CD8-positive, alpha-beta memory T cell (primary cell): ENCODE data around the gene TEX28. TPM values are rescaled to one million over a fixed set of nuclear protein-coding genes. Genes with fewer than 3 reads are reported as not detected.

Experiments used
- CTCF ChIA-PET: fragments of 350-600 bp; sonication (Branson Sonifier 250); formaldehyde crosslinking; loops from one replicate; lab custom pipeline; 2021; ENCODE audit warnings: antibody characterized with exemption; lab: Charles Lee
- POLR2A ChIA-PET: fragments of 350-600 bp; sonication (Branson Sonifier 250); formaldehyde crosslinking; loops from one replicate; lab custom pipeline; 2021; ENCODE audit warnings: antibody characterized with exemption; lab: Charles Lee
- DNase-seq, 5 donors: peaks; one replicate each; pipeline versions ENCODE4 v3.0.0 to v3.0.0-alpha.2; 2020 to 2022; ENCODE audit warnings: mixed read lengths in 1 of 5
- H3K27ac ChIP-seq: one replicate; pipeline ENCODE4 v1.7.0; 2013; ENCODE audit warnings: low read depth, mild to moderate bottlenecking, low read length, moderate library complexity
- H3K27me3 ChIP-seq: 2 replicates; pipeline ENCODE4 v1.7.0; 2013; ENCODE audit warnings: low read length, mild to moderate bottlenecking; ENCODE audit not compliant: insufficient read depth, poor library complexity, severe bottlenecking
- H3K36me3 ChIP-seq: 2 replicates; pipeline ENCODE4 v1.7.0; 2013; ENCODE audit warnings: mild to moderate bottlenecking, low read length, moderate library complexity; ENCODE audit not compliant: insufficient read depth
- H3K4me1 ChIP-seq: 2 replicates; pipeline ENCODE4 v1.7.0; 2013; ENCODE audit warnings: mild to moderate bottlenecking, low read length, moderate library complexity; ENCODE audit not compliant: insufficient read depth
- H3K4me3 ChIP-seq: 2 replicates; pipeline ENCODE4 v1.7.0; 2013; ENCODE audit warnings: mild to moderate bottlenecking, low read length
- H3K9me3 ChIP-seq: 2 replicates; pipeline ENCODE4 v1.7.0; 2013; ENCODE audit warnings: mild to moderate bottlenecking, low read length
- H3K27ac Mint-ChIP-seq, 8 donors: one replicate each; pipeline ENCODE4 v1.8.0; 2020 to 2021; ENCODE audit warnings: mixed read lengths in 8 of 8, mild to moderate bottlenecking in 6 of 8, inconsistent platforms in 3 of 8, moderate library complexity in 3 of 8
- H3K27me3 Mint-ChIP-seq, 2 donors: one replicate each; pipeline ENCODE4 v1.8.0; 2020 to 2021; ENCODE audit warnings: mixed read lengths in 2 of 2, mild to moderate bottlenecking in 1 of 2, moderate library complexity in 1 of 2
- H3K36me3 Mint-ChIP-seq, 3 donors: one replicate each; pipeline ENCODE4 v1.8.0; 2020 to 2021; ENCODE audit warnings: mixed read lengths in 3 of 3, inconsistent platforms in 1 of 3, mild to moderate bottlenecking in 1 of 3
- H3K4me1 Mint-ChIP-seq, 3 donors: one replicate each; pipeline ENCODE4 v1.8.0; 2020 to 2021; ENCODE audit warnings: mixed read lengths in 3 of 3, inconsistent platforms in 1 of 3, mild to moderate bottlenecking in 1 of 3
- H3K4me3 Mint-ChIP-seq, 7 donors: one replicate each; pipeline ENCODE4 v1.8.0; 2020 to 2021; ENCODE audit warnings: mixed read lengths in 7 of 7, mild to moderate bottlenecking in 6 of 7, moderate library complexity in 4 of 7, inconsistent platforms in 2 of 7
- H3K9me3 Mint-ChIP-seq, 5 donors: one replicate each; pipeline ENCODE4 v1.8.0; 2020 to 2022; ENCODE audit warnings: mixed read lengths in 5 of 5, mild to moderate bottlenecking in 3 of 5, moderate library complexity in 2 of 5, inconsistent platforms in 1 of 5
- polyA plus RNA-seq: library from polyadenylated mRNA; unstranded; fragments of 300-500 nt; fragmentation: Illumina TruSeq; gene quantifications from one replicate; pipeline ENCODE4 v1.2.3, GENCODE V29; 2021
- total RNA-seq, 2 experiments: library from RNA; stranded (reverse); gene quantifications; one replicate each; pipeline ENCODE4 v1.2.3, GENCODE V29; 2021

The TEX28 gene
- total and polyA plus RNA-seq, 3 experiments from 2014 or later: not detected

DNA sequence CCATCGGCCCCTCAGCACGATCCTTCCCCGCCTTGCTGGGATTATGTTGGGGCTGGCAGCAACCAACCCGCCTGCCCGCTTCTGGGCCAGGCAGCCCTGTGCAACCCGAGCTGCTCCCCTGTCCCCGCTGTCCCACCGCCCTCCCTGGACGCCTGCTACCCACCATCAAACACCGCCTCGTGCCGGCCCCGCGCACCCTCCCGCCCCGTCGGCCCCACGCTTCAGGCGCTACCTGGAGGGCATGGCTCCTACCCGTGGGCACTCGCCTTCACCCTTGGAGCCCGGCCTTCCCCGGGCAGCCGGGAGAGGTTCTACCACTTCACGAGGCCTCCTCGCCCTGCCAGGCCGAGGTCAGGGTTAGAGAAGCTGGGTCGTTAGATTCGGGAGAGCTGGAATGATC is 37.6 kb upstream of the TEX28 start:
- Mint-ChIP-seq H3K27me3 (peaks cover 0 to 3% of the 10 kb centered on the region in 2 donors), H3K36me3 (no peaks in the 10 kb centered on the region), H3K27ac (no peak overlapping the region), H3K4me1 (peaks cover 18 to 27% (median 25%) of the 10 kb centered on the region in 3 donors), H3K9me3 (no peaks in the 10 kb centered on the region), H3K4me3 (no peak overlapping the region)
- CTCF ChIA-PET: interaction anchor here (1.6 kb wide), 1 partner anchor 10 kb away, joined by 4 read pairs; no protein-coding TSS in a partner anchor
- Histone ChIP-seq H3K36me3 (no peaks in the 10 kb centered on the region), H3K27me3 (no peaks in the 10 kb centered on the region), H3K4me1 (peaks cover 30% of the 10 kb centered on the region), H3K27ac (no peak overlapping the region), H3K4me3 (no peak overlapping the region), H3K9me3 (no peaks in the 10 kb centered on the region)
- POLR2A ChIA-PET: no interaction called here
- no peak for DNase-seq

GRCh38 chrX:154329294-154329693 is 34.4 kb upstream of the TEX28 start:
- Histone ChIP-seq H3K27ac (no peak overlapping the region), H3K4me1 (peaks cover 51% of the 10 kb centered on the region), H3K4me3 (no peak overlapping the region), H3K27me3 (no peaks in the 10 kb centered on the region), H3K9me3 (no peaks in the 10 kb centered on the region), H3K36me3 (no peaks in the 10 kb centered on the region)
- CTCF ChIA-PET: interaction anchor here (1.7 kb wide), 1 partner anchor 21 kb away, joined by 6 read pairs; no protein-coding TSS in a partner anchor
- Mint-ChIP-seq H3K4me3 (no peak overlapping the region), H3K9me3 (no peaks in the 10 kb centered on the region), H3K36me3 (no peaks in the 10 kb centered on the region), H3K27me3 (peaks cover 0 to 5% of the 10 kb centered on the region in 2 donors), H3K4me1 (peaks cover 38 to 48% (median 41%) of the 10 kb centered on the region in 3 donors), H3K27ac (peak overlapping the region in 1 of 8 donors; percentile 75)
- POLR2A ChIA-PET: interaction anchor here (0.6 kb wide), 1 partner anchor 98 kb away, joined by 7 read pairs; no protein-coding TSS in a partner anchor
- DNase-seq: no peak

DNA sequence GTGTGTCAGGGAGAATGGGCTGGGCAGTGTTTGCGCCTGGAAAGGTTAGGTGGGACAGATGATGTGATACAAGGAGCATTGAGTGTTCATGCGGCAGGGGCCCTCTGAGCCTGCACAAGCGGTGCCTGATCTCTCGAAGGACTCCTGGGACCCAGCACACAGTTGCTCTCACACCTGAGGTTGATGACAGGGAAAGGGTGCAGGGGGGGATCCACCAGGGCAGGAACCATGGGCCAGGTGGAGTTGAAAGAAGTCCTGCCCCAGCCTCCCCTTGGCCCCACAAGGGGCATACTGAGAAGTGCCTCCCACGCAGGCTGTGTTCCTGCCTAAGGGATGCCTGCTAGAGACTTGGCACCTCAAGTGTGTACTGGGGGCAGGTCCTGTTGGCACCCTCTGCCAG is 33.7 kb upstream of the TEX28 start:
- no peaks in the 10 kb centered on the region for H3K36me3 Mint-ChIP-seq
- H3K27me3 ChIP-seq: no peaks in the 10 kb centered on the region
- POLR2A ChIA-PET: interaction anchor here (0.6 kb wide), 1 partner anchor 99 kb away, joined by 7 read pairs; no protein-coding TSS in a partner anchor
- H3K4me3 ChIP-seq: no peak overlapping the region
- CTCF ChIA-PET: no interaction called here
- no peaks in the 10 kb centered on the region for H3K9me3 Mint-ChIP-seq
- H3K4me3 Mint-ChIP-seq: peak overlapping the region in 3 of 7 donors; percentile 37 to 59 (median 38)
- peaks cover 45% of the 10 kb centered on the region for H3K4me1 ChIP-seq
- H3K27ac Mint-ChIP-seq: peak overlapping the region in 7 of 8 donors; percentile 32 to 86 (median 68)
- no peak overlapping the region for H3K27ac ChIP-seq
- H3K9me3 ChIP-seq: no peaks in the 10 kb centered on the region
- peaks cover 31 to 41% (median 34%) of the 10 kb centered on the region in 3 donors for H3K4me1 Mint-ChIP-seq
- DNase-seq: no peak
- H3K36me3 ChIP-seq: no peaks in the 10 kb centered on the region
- peaks cover 0 to 3% of the 10 kb centered on the region in 2 donors for H3K27me3 Mint-ChIP-seq

- peak overlapping the region; percentile 79 to 90 (median 88) for H3K27ac Mint-ChIP-seq
- no peaks in the 10 kb centered on the region for H3K36me3 Mint-ChIP-seq
- CTCF ChIA-PET: interaction anchor here (0.9 to 1.2 kb wide), 2 partner anchors 46 to 232 kb away, joined by 3 read pairs; no protein-coding TSS in a partner anchor
- no peaks in the 10 kb centered on the region for H3K27me3 ChIP-seq
- POLR2A ChIA-PET: interaction anchor here (0.5 kb wide), 1 partner anchor 85 kb away, joined by 4 read pairs; no protein-coding TSS in a partner anchor
- H3K4me1 Mint-ChIP-seq: peaks cover 31 to 41% (median 33%) of the 10 kb centered on the region in 3 donors
- no peaks in the 10 kb centered on the region for H3K36me3 ChIP-seq
- H3K4me3 ChIP-seq: peak overlapping the region; percentile 46
- peaks cover 42% of the 10 kb centered on the region for H3K4me1 ChIP-seq
- H3K4me3 Mint-ChIP-seq: peak overlapping the region; percentile 56 to 79 (median 65)
- no peaks in the 10 kb centered on the region for H3K9me3 Mint-ChIP-seq
- H3K27ac ChIP-seq: peak overlapping the region; percentile 3
- H3K9me3 ChIP-seq: no peaks in the 10 kb centered on the region
- H3K27me3 Mint-ChIP-seq: peaks cover 0 to 3% of the 10 kb centered on the region in 2 donors
- DNase-seq: peak in 3 of 5 donors; percentile 51 to 64 (median 60)
Measured at GRCh38 chrX:154327038-154327820, 32.3 kb upstream of the TEX28 start.

DNA sequence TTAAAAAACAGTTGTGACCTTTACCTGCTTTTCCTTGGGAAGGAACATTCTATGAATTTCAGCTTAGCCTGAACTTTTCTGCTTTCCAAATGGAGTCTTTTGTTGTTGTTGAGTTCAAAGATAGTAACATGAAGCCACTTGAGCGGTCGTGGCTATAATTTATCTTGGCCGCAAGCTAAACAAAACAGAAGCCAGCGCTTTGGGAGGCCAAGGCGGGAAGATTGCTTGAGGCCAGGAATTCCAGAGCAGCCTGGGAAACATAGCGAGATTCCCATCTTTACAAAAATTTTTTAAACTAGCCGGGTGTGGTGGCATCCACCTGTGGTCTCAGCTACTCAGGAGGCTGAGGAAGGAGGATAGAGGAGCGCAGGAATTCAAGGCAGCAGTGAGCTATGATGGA is 30.6 kb upstream of the TEX28 start:
- H3K4me1 ChIP-seq: peaks cover 47% of the 10 kb centered on the region
- H3K9me3 Mint-ChIP-seq: no peaks in the 10 kb centered on the region
- peaks cover 0 to 5% of the 10 kb centered on the region in 2 donors for H3K27me3 Mint-ChIP-seq
- no peak overlapping the region for H3K27ac ChIP-seq
- DNase-seq: no peak
- peaks cover 40 to 53% (median 46%) of the 10 kb centered on the region in 3 donors for H3K4me1 Mint-ChIP-seq
- no peak overlapping the region for H3K4me3 ChIP-seq
- ChIA-PET POLR2A (no interaction called here), CTCF (no interaction called here)
- H3K36me3 ChIP-seq: no peaks in the 10 kb centered on the region
- no peaks in the 10 kb centered on the region for H3K27me3 ChIP-seq
- H3K27ac Mint-ChIP-seq: peak overlapping the region in 6 of 8 donors; percentile 20 to 82 (median 78)
- no peaks in the 10 kb centered on the region for H3K36me3 Mint-ChIP-seq
- no peak overlapping the region for H3K4me3 Mint-ChIP-seq
- H3K9me3 ChIP-seq: no peaks in the 10 kb centered on the region

DNA sequence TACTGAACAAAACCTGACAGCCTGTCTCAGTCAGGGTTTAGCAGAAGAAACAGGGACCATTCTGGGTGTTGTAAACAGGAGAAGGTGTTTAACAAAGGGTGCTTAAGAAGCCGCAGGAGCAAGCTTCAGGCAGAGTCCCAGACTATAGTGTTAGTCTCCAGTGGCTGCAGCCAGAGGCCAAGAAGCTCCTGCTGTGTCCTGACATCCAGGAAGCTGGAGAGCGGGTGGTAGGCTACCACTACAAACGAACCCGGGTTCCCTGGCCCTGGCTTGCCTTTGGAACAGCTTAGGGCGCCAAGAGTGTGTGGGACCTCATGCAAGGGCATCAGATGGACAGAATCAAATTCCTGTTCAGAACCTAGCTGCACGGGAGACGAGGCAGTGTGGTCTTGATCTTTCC is 28.6 kb upstream of the TEX28 start:
- Mint-ChIP-seq H3K4me3 (no peak overlapping the region), H3K27ac (no peak overlapping the region), H3K36me3 (no peaks in the 10 kb centered on the region), H3K9me3 (peaks cover 0 to 1% (median 0%) of the 10 kb centered on the region in 5 donors), H3K27me3 (peaks cover 0 to 8% of the 10 kb centered on the region in 2 donors), H3K4me1 (peaks cover 45 to 57% (median 47%) of the 10 kb centered on the region in 3 donors)
- POLR2A ChIA-PET: no interaction called here
- Histone ChIP-seq H3K4me3 (no peak overlapping the region), H3K27me3 (no peaks in the 10 kb centered on the region), H3K9me3 (no peaks in the 10 kb centered on the region), H3K27ac (no peak overlapping the region), H3K36me3 (no peaks in the 10 kb centered on the region), H3K4me1 (peaks cover 36% of the 10 kb centered on the region)
- CTCF ChIA-PET: no interaction called here
- DNase-seq: no peak

GRCh38 chrX:154322890-154323289 is 28.0 kb upstream of the TEX28 start:
- Mint-ChIP-seq H3K27ac (no peak overlapping the region), H3K36me3 (no peaks in the 10 kb centered on the region), H3K4me3 (no peak overlapping the region), H3K4me1 (peaks cover 42 to 52% (median 42%) of the 10 kb centered on the region in 3 donors), H3K9me3 (peaks cover 0 to 1% (median 0%) of the 10 kb centered on the region in 5 donors), H3K27me3 (peaks cover 0 to 8% of the 10 kb centered on the region in 2 donors)
- no peak overlapping the region for H3K4me3 ChIP-seq
- no peaks in the 10 kb centered on the region for H3K9me3 ChIP-seq
- H3K27ac ChIP-seq: no peak overlapping the region
- ChIA-PET CTCF (interaction anchor here (1.2 kb wide), 1 partner anchor 11 kb away, joined by 4 read pairs; no protein-coding TSS in a partner anchor), POLR2A (no interaction called here)
- peaks cover 32% of the 10 kb centered on the region for H3K4me1 ChIP-seq
- no peaks in the 10 kb centered on the region for H3K36me3 ChIP-seq
- DNase-seq: no peak
- H3K27me3 ChIP-seq: no peaks in the 10 kb centered on the region

DNA sequence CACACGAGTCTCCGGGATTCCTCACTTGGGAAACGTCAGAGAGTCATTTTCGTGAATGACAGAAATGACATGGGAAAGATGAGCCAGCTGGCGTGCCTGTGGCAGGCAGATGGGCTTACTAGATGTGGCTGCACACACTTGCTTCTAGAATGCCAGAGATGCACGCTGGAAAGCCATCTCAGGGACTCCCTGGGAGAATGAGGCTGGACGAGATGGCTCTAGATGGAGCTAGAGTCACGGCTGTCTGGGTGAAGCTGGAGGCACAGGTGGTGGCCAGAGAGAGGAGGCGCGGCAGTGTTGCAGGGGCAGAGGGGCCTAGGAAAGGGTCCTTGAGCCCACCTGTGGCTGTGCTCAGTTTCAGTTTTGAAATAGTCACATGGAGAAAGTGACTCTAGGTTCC is 26.7 kb upstream of the TEX28 start:
- ChIA-PET CTCF (no interaction called here), POLR2A (no interaction called here)
- Mint-ChIP-seq H3K27ac (peak overlapping the region in 2 of 8 donors; percentile 63 to 80), H3K4me1 (peaks cover 37 to 50% (median 37%) of the 10 kb centered on the region in 3 donors), H3K27me3 (peaks cover 0 to 13% of the 10 kb centered on the region in 2 donors), H3K4me3 (peak overlapping the region in 1 of 7 donors; percentile 8), H3K9me3 (peaks cover 0 to 1% (median 0%) of the 10 kb centered on the region in 5 donors), H3K36me3 (no peaks in the 10 kb centered on the region)
- Histone ChIP-seq H3K9me3 (no peaks in the 10 kb centered on the region), H3K27me3 (no peaks in the 10 kb centered on the region), H3K4me3 (no peak overlapping the region), H3K36me3 (no peaks in the 10 kb centered on the region), H3K4me1 (peaks cover 26% of the 10 kb centered on the region), H3K27ac (no peak overlapping the region)
- no peak for DNase-seq
